Lower leg skin (tissue), 4 donors: ENCODE results near the gene BTN2A1. TPM values are rescaled to one million over a fixed set of nuclear protein-coding genes. Genes with fewer than 3 reads are reported as not detected.

Source experiments
- DNase-seq, 2 donors: peaks; one replicate each; pipeline ENCODE4 v3.0.0-alpha.2; 2019; ENCODE audit warnings: low spot score in 2 of 2
- H3K4me3 ChIP-seq: fragments of 200-600 bp; sonication (generic); 2 replicates; pipeline ENCODE4 v1.5.1; 2017; ENCODE audit warnings: mild to moderate bottlenecking, low read depth; ENCODE audit not compliant: poor library complexity, severe bottlenecking
- CTCF ChIP-seq, 3 donors: fragments of 450-650 bp; IDR thresholded peaks; one replicate each; pipeline ENCODE4 v1.5.1; 2016; ENCODE audit warnings: antibody characterized with exemption in 3 of 3, mild to moderate bottlenecking in 3 of 3, moderate library complexity in 2 of 3
- POLR2A ChIP-seq, 2 donors: fragments of 450-650 bp; IDR thresholded peaks; one replicate each; pipeline ENCODE4 v1.6.1; 2016 to 2017; ENCODE audit warnings: antibody characterized with exemption in 2 of 2, mild to moderate bottlenecking in 1 of 2, moderate library complexity in 1 of 2
- WGBS, 2 donors: methylation state at CpG; one replicate each; pipeline ENCODE4 v1.1.5; 2018; 5-methylcytosine and 5-hydroxymethylcytosine counted together
- intact Hi-C: fragments of 100-400 bp; cut with DNase I; formaldehyde crosslinking; loops from one replicate; pipeline ENCODE4 v1.15.0; 2023; ENCODE audit warnings: low total_unique reads
- total RNA-seq, 4 donors: library from RNA; depleted of rRNA; stranded (reverse); fragments of >200 nt; gene quantifications; one replicate each; pipeline ENCODE4 v1.1.0, GENCODE V29; 2016

BTN2A1 gene
- total RNA-seq, 4 donors from 2014 or later: 9.9 to 16.4 (median 12.0) TPM

DNA sequence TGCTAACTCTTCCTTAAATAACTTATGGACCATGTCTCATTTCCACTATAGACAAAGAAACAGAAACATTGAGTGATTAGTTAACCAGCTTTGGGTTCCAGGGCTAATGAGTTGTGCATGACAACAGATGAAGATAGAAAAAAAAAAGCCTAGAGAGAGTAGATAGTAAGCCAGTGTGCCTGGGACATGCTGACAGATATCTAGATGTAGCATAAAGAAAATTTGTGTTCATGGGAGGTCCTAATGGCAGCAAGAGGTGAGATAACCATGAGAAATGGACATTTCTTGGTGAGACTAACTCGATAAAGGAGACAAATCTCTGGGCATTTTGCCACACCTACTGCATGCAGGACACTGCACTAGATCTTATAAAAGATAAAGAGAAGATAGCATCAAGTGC lies 20.2 kb upstream of the BTN2A1 start:
- no peak overlapping the region for H3K4me3 ChIP-seq
- 64 to 73% methylated on average over 1 of the region's 1 CpG for WGBS, 2 donors
- TF ChIP-seq CTCF (IDR thresholded peaks at IDR 0.05): no peak
- TF ChIP-seq POLR2A (IDR thresholded peaks at IDR 0.05): no peak
- intact Hi-C loops: no loop called here
- no peak for DNase-seq

GRCh38 chr6:26438000-26438399 lies 19.8 kb upstream of the BTN2A1 start:
- TF ChIP-seq POLR2A (IDR thresholded peaks at IDR 0.05) (no peak), CTCF (IDR thresholded peaks at IDR 0.05) (no peak)
- intact Hi-C loops: no loop called here
- DNase-seq: no peak
- WGBS, 2 donors: 54 to 75% methylated on average over 1 of the region's 1 CpG
- no peak overlapping the region for H3K4me3 ChIP-seq

GRCh38 chr6:26439151-26440125 lies 18.3 kb upstream of the BTN2A1 start:
- intact Hi-C loops: no loop called here
- TF ChIP-seq POLR2A (IDR thresholded peaks at IDR 0.05): no peak
- TF ChIP-seq CTCF (IDR thresholded peaks at IDR 0.05): no peak
- H3K4me3 ChIP-seq: no peak overlapping the region
- DNase-seq: no peak
- 38 to 42% methylated on average over 7 of the region's 7 CpGs for WGBS, 2 donors

DNA sequence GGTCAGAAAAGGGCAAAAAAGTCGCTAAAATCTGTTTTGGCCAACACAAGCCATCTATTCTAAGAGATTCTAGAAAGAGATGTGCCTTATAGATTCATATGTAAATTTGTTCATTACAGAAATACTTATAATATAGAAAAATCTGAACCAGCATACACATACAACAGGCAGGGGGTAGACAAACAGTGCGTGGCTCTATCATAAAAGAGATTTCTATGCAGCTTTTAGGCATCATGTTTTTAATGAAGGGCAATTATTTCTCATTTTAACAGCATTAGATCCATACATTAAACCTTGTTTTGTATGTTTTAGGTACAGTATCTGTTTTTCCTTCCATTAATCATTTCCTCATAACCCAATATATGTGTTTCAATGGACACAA lies 16.8 kb upstream of the BTN2A1 start:
- intact Hi-C loops: no loop called here
- no peak for TF ChIP-seq CTCF (IDR thresholded peaks at IDR 0.05)
- no peak for TF ChIP-seq POLR2A (IDR thresholded peaks at IDR 0.05)
- DNase-seq: no peak
- 11 to 28% methylated on average over 2 of the region's 2 CpGs for WGBS, 2 donors
- H3K4me3 ChIP-seq: no peak overlapping the region

DNA sequence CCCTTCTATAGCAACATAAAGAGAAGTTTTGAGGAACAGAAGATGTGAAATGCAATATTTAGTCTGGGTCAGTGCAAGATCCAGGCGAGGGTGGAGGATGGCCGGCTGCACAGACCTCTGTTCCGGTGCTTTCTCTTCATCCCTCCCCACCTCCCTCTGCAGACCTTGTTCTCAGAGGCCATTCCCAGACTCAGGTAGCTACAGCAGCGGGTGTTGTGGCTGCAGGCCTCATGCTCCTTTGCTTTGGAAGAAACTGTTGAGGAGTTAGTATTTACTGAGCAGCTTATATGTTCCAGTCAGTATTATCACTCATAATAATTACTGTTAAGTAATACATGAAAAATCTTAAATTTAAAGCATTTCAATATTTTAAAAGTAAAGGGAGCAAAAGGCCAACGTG lies 15.8 kb upstream of the BTN2A1 start:
- TF ChIP-seq CTCF (IDR thresholded peaks at IDR 0.05) (no peak), POLR2A (IDR thresholded peaks at IDR 0.05) (no peak)
- DNase-seq: no peak
- intact Hi-C loops: no loop called here
- 66 to 84% methylated on average over 5 of the region's 5 CpGs for WGBS, 2 donors
- no peak overlapping the region for H3K4me3 ChIP-seq
